ENCODE data around the gene LSP1.

DNA sequence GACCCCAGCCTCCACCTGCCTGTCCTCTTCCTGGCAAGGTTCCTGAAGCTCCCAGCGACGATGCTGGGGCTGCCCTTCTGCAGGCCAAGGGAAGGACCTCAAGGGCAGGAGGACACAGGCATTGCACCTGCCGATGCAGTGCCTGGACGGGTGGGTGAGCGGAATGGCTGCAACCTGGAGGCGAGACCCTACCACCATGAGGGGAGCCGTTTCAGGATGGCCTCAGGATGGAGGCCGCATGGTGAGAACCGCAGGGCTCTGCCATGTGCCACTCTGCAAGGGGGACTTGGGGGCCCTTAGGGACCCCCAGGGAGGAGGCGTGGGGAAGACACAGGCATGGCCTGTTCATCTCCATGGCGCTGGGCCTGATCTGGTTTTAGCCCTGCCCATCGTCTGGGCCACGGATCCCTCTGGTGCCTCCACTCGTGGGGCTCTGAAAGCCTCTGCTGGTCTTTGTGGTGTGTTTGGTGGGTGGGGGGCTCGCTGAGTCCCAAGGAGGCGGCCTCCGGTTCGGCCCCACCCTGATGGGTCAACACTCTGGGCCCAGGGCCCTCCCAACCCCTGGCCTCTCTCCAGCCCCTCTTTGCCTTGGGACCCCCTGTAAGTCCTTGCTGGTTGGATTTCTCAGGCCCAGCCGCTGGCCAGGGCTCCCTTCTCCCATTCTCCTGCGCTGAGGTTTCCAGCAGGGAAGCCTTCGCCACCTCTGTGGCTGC is 1.3 kb upstream of the LSP1 start:
- TF ChIP-seq, protein P1, sequence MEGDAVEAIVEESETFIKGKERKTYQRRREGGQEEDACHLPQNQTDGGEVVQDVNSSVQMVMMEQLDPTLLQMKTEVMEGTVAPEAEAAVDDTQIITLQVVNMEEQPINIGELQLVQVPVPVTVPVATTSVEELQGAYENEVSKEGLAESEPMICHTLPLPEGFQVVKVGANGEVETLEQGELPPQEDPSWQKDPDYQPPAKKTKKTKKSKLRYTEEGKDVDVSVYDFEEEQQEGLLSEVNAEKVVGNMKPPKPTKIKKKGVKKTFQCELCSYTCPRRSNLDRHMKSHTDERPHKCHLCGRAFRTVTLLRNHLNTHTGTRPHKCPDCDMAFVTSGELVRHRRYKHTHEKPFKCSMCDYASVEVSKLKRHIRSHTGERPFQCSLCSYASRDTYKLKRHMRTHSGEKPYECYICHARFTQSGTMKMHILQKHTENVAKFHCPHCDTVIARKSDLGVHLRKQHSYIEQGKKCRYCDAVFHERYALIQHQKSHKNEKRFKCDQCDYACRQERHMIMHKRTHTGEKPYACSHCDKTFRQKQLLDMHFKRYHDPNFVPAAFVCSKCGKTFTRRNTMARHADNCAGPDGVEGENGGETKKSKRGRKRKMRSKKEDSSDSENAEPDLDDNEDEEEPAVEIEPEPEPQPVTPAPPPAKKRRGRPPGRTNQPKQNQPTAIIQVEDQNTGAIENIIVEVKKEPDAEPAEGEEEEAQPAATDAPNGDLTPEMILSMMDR (IDR thresholded peaks at IDR 0.05; ENCODE audit: low read depth, low read length, missing input control), result no peak
- TF ChIP-seq, protein P2, sequence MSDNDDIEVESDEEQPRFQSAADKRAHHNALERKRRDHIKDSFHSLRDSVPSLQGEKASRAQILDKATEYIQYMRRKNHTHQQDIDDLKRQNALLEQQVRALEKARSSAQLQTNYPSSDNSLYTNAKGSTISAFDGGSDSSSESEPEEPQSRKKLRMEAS (IDR thresholded peaks at IDR 0.05), result no peak
- no peak for TF ChIP-seq YY1 (IDR thresholded peaks at IDR 0.05)
- TF ChIP-seq, protein P3, sequence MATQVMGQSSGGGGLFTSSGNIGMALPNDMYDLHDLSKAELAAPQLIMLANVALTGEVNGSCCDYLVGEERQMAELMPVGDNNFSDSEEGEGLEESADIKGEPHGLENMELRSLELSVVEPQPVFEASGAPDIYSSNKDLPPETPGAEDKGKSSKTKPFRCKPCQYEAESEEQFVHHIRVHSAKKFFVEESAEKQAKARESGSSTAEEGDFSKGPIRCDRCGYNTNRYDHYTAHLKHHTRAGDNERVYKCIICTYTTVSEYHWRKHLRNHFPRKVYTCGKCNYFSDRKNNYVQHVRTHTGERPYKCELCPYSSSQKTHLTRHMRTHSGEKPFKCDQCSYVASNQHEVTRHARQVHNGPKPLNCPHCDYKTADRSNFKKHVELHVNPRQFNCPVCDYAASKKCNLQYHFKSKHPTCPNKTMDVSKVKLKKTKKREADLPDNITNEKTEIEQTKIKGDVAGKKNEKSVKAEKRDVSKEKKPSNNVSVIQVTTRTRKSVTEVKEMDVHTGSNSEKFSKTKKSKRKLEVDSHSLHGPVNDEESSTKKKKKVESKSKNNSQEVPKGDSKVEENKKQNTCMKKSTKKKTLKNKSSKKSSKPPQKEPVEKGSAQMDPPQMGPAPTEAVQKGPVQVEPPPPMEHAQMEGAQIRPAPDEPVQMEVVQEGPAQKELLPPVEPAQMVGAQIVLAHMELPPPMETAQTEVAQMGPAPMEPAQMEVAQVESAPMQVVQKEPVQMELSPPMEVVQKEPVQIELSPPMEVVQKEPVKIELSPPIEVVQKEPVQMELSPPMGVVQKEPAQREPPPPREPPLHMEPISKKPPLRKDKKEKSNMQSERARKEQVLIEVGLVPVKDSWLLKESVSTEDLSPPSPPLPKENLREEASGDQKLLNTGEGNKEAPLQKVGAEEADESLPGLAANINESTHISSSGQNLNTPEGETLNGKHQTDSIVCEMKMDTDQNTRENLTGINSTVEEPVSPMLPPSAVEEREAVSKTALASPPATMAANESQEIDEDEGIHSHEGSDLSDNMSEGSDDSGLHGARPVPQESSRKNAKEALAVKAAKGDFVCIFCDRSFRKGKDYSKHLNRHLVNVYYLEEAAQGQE (IDR thresholded peaks at IDR 0.05), result no peak

Data from liver (tissue), 2 donors.